GM20000 (cell line): Measurements from ENCODE around the gene KPNA5.

ENCODE experiments used
- DNase-seq: peaks from one replicate; pipeline ENCODE4 v3.0.0; 2012; ENCODE audit warnings: low spot score
- TF ChIP-seq, protein P1 (sequence below): IDR thresholded peaks from 2 replicates; pipeline ENCODE4 v1.5.1; 2012; ENCODE audit warnings: mild to moderate bottlenecking, control low read depth; ENCODE audit errors: extremely low read depth, missing control alignments

Gene KPNA5

DNA sequence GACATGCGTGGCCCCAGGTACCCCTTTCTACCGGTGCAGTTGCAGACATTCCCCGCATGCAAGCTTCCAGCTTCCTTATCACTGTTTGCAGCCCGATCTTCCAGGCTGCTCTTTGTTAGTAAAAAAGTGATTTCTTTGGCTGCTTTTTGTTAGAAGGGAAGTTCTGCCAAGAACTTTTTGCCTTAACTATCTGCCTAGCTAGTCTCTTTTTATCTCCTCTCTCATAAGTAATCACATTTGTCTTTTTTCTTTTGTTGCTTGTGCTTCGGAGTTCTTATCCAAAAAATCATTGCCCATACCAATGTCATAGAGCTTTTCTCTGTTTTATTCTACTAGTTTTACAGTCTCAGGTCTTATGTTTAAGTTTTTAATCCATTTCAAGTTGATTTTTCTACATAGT is 64.2 kb downstream of the KPNA5 start:
- TF ChIP-seq, protein P1, sequence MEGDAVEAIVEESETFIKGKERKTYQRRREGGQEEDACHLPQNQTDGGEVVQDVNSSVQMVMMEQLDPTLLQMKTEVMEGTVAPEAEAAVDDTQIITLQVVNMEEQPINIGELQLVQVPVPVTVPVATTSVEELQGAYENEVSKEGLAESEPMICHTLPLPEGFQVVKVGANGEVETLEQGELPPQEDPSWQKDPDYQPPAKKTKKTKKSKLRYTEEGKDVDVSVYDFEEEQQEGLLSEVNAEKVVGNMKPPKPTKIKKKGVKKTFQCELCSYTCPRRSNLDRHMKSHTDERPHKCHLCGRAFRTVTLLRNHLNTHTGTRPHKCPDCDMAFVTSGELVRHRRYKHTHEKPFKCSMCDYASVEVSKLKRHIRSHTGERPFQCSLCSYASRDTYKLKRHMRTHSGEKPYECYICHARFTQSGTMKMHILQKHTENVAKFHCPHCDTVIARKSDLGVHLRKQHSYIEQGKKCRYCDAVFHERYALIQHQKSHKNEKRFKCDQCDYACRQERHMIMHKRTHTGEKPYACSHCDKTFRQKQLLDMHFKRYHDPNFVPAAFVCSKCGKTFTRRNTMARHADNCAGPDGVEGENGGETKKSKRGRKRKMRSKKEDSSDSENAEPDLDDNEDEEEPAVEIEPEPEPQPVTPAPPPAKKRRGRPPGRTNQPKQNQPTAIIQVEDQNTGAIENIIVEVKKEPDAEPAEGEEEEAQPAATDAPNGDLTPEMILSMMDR: no peak
- no peak for DNase-seq

DNA sequence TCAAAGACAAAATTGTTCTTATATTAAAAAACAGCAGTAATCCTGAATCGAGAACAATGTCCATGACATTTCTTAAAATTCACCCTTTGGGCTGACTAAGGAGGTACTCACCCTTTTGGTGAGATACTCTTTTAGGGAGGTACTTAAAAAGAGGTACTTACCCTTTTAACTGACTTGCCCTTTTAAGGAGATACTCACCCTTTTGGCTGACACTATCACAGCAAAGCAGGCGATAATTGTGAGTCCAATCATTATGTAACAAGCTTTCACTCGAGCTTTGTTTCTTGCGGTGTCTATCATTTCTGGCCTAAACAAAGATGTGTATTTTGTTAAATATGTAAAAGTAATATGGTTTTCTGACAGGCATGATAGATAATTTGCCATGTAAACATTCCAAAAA is 80.8 kb downstream of the KPNA5 start:
- TF ChIP-seq, protein P1: no peak

DNA sequence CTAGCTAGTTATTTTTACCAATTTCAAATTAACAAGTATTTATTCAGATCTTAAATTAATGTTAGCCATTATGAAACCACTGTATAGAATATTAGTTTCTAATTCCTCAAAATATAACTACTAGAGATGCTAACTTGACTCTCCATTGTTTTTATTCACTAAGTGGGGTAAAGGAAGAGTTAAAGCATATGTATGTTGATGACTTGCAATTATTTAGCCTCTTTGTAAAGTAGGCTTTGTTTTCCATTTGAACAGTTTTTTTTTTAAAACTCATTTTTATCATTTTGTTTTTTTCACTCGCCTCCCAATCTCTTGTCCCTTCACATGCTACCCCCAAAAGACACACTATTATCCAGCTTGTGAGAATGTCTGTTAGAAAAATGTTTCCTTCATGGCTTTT is 81.2 kb downstream of the KPNA5 start:
- TF ChIP-seq, protein P1: no peak
- no peak for DNase-seq

More for the DNA sequence above, 80.8 kb downstream of the KPNA5 start:
- DNase-seq: no peak

DNA sequence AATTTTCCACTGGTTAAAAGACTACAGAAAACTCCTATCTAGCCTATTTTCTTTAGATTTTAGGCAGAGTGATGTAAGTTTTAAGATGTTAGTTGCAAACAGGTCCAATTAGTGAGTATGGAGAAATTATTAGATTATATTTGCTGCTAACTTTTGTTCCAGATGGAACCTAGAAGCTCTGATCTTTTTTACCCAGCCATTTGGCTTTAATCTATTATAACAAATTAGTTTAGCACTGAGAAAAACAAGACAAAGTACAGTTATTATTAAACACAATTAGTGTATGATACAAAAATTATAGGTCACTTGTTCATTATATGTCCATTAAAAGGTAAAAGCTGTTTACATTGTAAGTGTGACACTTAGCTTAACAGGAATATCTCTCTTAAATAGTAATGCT is 82.0 kb downstream of the KPNA5 start:
- no peak for DNase-seq
- TF ChIP-seq, protein P1: no peak

DNA sequence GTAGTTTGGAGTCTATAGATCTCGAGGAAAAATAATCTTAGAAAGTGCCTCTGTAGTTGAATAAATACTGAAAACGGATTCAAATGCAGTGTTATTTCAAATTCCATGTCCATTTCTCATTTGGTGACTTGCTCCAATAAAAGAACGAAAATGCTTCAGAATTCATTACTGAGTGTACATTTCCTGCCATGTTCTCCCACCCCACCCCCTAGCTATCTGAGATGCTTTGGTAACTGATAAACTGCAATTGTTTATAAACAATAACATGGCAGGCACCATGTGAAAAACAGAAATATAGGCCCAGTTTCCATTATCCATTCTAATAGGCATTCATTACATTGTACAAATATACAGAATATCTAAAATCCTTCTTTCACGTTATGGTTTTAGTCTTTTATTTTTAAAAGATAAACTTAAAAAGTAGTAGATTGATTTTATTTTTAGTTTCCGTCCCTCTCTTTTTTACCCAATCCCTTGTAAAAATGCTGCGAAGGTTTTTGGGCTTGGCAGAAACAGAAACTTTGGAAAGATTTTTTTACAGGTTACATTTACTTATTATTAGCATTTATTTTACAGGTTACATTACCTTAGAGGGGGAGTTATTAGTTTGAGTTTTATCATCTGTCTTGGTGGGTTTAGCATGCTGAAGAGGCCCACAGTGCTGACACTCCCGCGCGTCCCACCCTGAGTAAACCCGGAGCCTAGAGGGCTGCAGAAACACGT is 83.1 kb downstream of the KPNA5 start:
- no peak for DNase-seq
- TF ChIP-seq, protein P1: no peak

DNA sequence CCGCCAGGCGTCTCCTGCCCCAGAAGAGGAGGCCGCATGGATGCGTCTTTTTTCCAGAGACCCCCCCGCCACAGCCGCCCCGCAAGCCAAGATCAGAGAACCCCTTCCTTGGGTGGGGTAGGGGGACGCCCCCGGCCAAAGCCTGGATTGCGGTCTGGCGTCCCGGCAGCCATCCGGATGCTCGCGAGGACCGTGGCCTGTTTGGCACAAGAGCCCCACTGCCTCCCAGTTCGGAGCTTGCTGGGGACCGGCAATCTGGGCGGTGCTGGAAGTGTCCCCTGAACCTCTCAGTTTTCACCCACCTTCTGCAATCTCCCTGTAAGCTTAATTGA is 83.6 kb downstream of the KPNA5 start:
- TF ChIP-seq, protein P1: no peak
- no peak for DNase-seq

DNA sequence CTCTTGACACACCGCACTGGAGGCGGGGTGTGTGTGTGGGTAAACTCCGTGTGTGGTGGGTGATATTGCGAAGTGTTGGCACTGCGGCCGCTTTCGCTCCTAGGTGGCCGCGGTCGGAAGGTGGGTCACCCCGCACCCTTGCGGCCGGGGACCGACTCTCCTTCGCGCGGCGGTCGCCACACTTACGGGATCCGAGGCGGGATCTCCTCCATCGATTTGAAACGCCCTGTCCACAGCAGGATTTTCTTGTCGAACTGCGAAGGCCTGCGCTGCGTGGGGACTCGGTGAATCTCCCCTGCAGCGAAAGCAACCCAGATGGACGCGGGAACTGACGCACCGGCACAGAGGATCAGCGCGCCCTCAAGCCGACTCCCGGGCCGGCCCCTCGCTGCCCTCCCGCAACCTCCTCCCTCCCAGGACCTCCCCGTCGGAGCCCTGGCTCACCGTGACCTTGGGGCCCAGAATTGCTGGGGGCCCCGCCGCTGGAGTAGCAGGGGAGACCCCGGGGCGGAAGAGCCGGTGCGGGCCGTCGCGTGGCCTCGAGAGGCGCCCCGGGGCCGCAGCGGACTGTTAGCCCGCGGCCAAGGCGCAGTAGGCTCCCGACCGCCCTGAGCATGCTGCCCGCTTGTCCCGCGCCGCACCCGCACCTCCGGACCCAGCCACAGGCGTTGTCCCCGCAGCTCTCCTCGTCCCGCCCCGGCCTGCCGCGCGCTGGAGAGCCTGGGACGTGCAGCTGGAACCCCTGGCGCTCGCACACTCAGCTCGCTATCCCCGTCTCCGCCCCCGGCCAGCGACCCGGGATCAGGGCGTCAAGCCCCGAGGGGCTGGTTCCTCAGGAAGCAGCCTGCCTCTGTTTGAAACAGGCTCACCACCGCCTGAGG is 84.2 kb downstream of the KPNA5 start, which contains the start of gene FAM162B:
Gene FAM162B, minus strand, starts transcription at position 759 of the 881 bp plus-strand sequence. Its CDS starts 143 bp downstream, at position 616.
- no peak for DNase-seq
- TF ChIP-seq, protein P1: no peak
